WTC11 (cell line): ENCODE data around the gene LDHD. TPM values are rescaled to one million over a fixed set of nuclear protein-coding genes. Genes with fewer than 3 reads are reported as not detected.

Source experiments
- ATAC-seq: fragments of 200-7000 bp; cut with Tn5 transposase; 2 replicates; pipeline ENCODE4 v1.10.0; 2021; ENCODE audit warnings: mild to moderate bottlenecking, moderate library complexity
- CTCF ChIA-PET: fragments of 300-600 bp; sonication (Branson Sonifier 250); formaldehyde crosslinking; loops from one replicate; lab custom pipeline; 2021; ENCODE audit warnings: antibody characterized with exemption; lab: Charles Lee
- POLR2A ChIA-PET: fragments of 350-600 bp; sonication (Branson Sonifier 250); formaldehyde crosslinking; loops from one replicate; lab custom pipeline; 2021; ENCODE audit warnings: antibody characterized with exemption; lab: Charles Lee
- DNase-seq: peaks from one replicate; pipeline ENCODE4 v3.0.0; 2021; ENCODE audit warnings: low spot score
- H3K27ac Mint-ChIP-seq: 2 replicates; pipeline ENCODE4 v1.8.0; 2021; ENCODE audit warnings: mixed read lengths
- H3K27me3 Mint-ChIP-seq: 2 replicates; pipeline ENCODE4 v1.8.0; 2021; ENCODE audit warnings: low read depth, mild to moderate bottlenecking, moderate library complexity, mixed read lengths
- H3K36me3 Mint-ChIP-seq: 2 replicates; pipeline ENCODE4 v1.8.0; 2021; ENCODE audit warnings: mixed read lengths
- H3K4me1 Mint-ChIP-seq: 2 replicates; pipeline ENCODE4 v1.8.0; 2022; ENCODE audit warnings: mixed read lengths
- H3K4me3 Mint-ChIP-seq: 2 replicates; pipeline ENCODE4 v1.8.0; 2021; ENCODE audit warnings: mild to moderate bottlenecking, moderate library complexity, mixed read lengths
- H3K9me3 Mint-ChIP-seq: 2 replicates; pipeline ENCODE4 v1.8.0; 2021; ENCODE audit warnings: mixed read lengths
- CBFB ChIP-seq: sonication (generic); formaldehyde crosslinking; IDR thresholded peaks from 2 replicates; pipeline ENCODE4 v1.8.1; 2022; ENCODE audit warnings: mild to moderate bottlenecking, low read depth, missing genetic modification reagents
- ETV6 ChIP-seq: sonication (generic); formaldehyde crosslinking; IDR thresholded peaks from 2 replicates; pipeline ENCODE4 v1.8.1; 2022; ENCODE audit warnings: mild to moderate bottlenecking, missing genetic modification reagents
- FOXJ3 ChIP-seq: sonication (generic); formaldehyde crosslinking; IDR thresholded peaks from 2 replicates; pipeline ENCODE4 v1.9.0; 2021; ENCODE audit warnings: missing genetic modification reagents, mild to moderate bottlenecking, borderline replicate concordance
- GABPB1 ChIP-seq: sonication (generic); formaldehyde crosslinking; IDR thresholded peaks from 2 replicates; pipeline ENCODE4 v1.8.1; 2023; ENCODE audit warnings: mild to moderate bottlenecking, missing genetic modification reagents
- GRHL2 ChIP-seq: fragments of 250-450 bp; sonication (Bioruptor Pico); IDR thresholded peaks from 2 replicates; pipeline ENCODE4 v1.8.0; 2022; ENCODE audit warnings: mild to moderate bottlenecking, moderate library complexity; ENCODE audit not compliant: insufficient replicate concordance, severe bottlenecking
- HMGA2 ChIP-seq: fragments of 250-450 bp; sonication (Bioruptor Pico); IDR thresholded peaks from 2 replicates; pipeline ENCODE4 v1.4.0; 2021; ENCODE audit warnings: mild to moderate bottlenecking, moderate library complexity
- KAT7 ChIP-seq: sonication (generic); formaldehyde crosslinking; IDR thresholded peaks from 2 replicates; pipeline ENCODE4 v1.8.1; 2023; ENCODE audit warnings: missing genetic modification reagents, mild to moderate bottlenecking, borderline replicate concordance
- NFATC4 ChIP-seq: fragments of 250-450 bp; sonication (Bioruptor Pico); IDR thresholded peaks from 2 replicates; pipeline ENCODE4 v1.9.0; 2021; ENCODE audit warnings: mild to moderate bottlenecking
- NFYB ChIP-seq: sonication (generic); formaldehyde crosslinking; conservative IDR thresholded peaks from 2 replicates; pipeline ENCODE4 v1.8.0; 2022; ENCODE audit warnings: low read depth, missing genetic modification reagents
- OVOL2 ChIP-seq: fragments of 250-450 bp; sonication (Bioruptor Pico); IDR thresholded peaks from 2 replicates; pipeline ENCODE4 v1.9.0; 2021; ENCODE audit warnings: mild to moderate bottlenecking, borderline replicate concordance
- RORB ChIP-seq: fragments of 250-450 bp; sonication (Bioruptor Pico); IDR thresholded peaks from 2 replicates; pipeline ENCODE4 v1.9.0; 2021; ENCODE audit warnings: mild to moderate bottlenecking
- SOX15 ChIP-seq: fragments of 250-450 bp; sonication (Bioruptor Pico); IDR thresholded peaks from 2 replicates; pipeline ENCODE4 v1.9.0; 2021; ENCODE audit warnings: mild to moderate bottlenecking
- TCF7 ChIP-seq: sonication (generic); formaldehyde crosslinking; IDR thresholded peaks from 2 replicates; pipeline ENCODE4 v1.8.0; 2022; ENCODE audit warnings: mild to moderate bottlenecking, low read depth, missing genetic modification reagents, moderate library complexity
- ZNF219 ChIP-seq: sonication (generic); formaldehyde crosslinking; IDR thresholded peaks from 2 replicates; pipeline ENCODE4 v1.8.0; 2023; ENCODE audit warnings: missing genetic modification reagents, mild to moderate bottlenecking, borderline replicate concordance
- ZNF263 ChIP-seq: sonication (generic); formaldehyde crosslinking; IDR thresholded peaks from 2 replicates; pipeline ENCODE4 v1.8.1; 2022; ENCODE audit warnings: low read depth, mild to moderate bottlenecking, moderate library complexity, missing genetic modification reagents
- ZNF423 ChIP-seq: fragments of 250-450 bp; sonication (Bioruptor Pico); IDR thresholded peaks from 2 replicates; pipeline ENCODE4 v2.1.2; 2022; ENCODE audit warnings: mild to moderate bottlenecking, moderate library complexity
- total RNA-seq: library from RNA; stranded (reverse); gene quantifications from 3 replicates; pipeline ENCODE4 v1.2.3, GENCODE V29; 2021
- TF ChIP-seq, protein P1 (sequence below): fragments of 250-450 bp; sonication (Bioruptor Pico); IDR thresholded peaks from 2 replicates; pipeline ENCODE4 v2.1.2; 2022; ENCODE audit warnings: mild to moderate bottlenecking, moderate library complexity
- TF ChIP-seq, protein P2 (sequence below): fragments of 250-450 bp; sonication (Bioruptor Pico); IDR thresholded peaks from 2 replicates; pipeline ENCODE4 v1.9.0; 2021; ENCODE audit warnings: mild to moderate bottlenecking
- TF ChIP-seq, protein P3 (sequence below): sonication (generic); formaldehyde crosslinking; IDR thresholded peaks from 2 replicates; pipeline ENCODE4 v1.8.1; 2022; ENCODE audit warnings: missing genetic modification reagents, borderline replicate concordance
- TF ChIP-seq, protein P4 (sequence below): fragments of 200-600 bp; IDR thresholded peaks from 2 replicates; pipeline ENCODE4 v1.8.0; 2022; ENCODE audit warnings: antibody characterized with exemption
- TF ChIP-seq, protein P5 (sequence below): sonication (generic); formaldehyde crosslinking; IDR thresholded peaks from 2 replicates; pipeline ENCODE4 v1.8.1; 2022; ENCODE audit warnings: mild to moderate bottlenecking, moderate library complexity, missing genetic modification reagents
- TF ChIP-seq, protein P6 (sequence below): fragments of 250-450 bp; sonication (Bioruptor Pico); IDR thresholded peaks from 2 replicates; pipeline ENCODE4 v1.9.0; 2021; ENCODE audit warnings: moderate library complexity, mild to moderate bottlenecking, inconsistent platforms, borderline replicate concordance
- TF ChIP-seq, protein P7 (sequence below): sonication (generic); formaldehyde crosslinking; IDR thresholded peaks from 2 replicates; pipeline ENCODE4 v1.8.1; 2022; ENCODE audit warnings: mild to moderate bottlenecking, missing genetic modification reagents, moderate library complexity, borderline replicate concordance
- TF ChIP-seq, protein P8 (sequence below): fragments of 250-450 bp; sonication (Bioruptor Pico); IDR thresholded peaks from 2 replicates; pipeline ENCODE4 v1.9.0; 2021; ENCODE audit warnings: mild to moderate bottlenecking

The LDHD gene
- total RNA-seq, 1 experiment from 2014 or later = 12.3 TPM

DNA sequence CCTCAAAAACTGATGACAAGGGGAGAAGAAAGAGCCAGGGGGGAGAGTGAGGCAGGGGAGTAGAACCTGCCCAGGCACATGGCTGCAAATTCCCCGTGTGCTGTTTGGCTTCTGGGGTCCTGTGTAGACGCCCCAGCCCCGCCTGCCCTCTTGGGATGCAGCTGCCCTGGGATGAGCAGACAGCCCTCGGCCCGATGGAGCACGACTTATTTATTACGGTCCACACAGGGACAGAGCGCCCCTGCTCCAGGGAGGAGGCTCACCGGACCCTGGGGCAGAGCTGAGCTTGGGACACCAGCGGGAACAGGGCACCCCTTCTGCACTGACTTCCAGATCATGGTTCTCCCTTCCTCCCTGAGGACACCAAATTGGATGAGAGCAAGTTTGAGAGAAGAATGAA lies 9.1 kb downstream of the LDHD start:
- POLR2A ChIA-PET = no interaction called here
- no peak for ATAC-seq
- DNase-seq = no peak
- no peak for TF ChIP-seq ETV6 (CRISPR knock-in tag)
- TF ChIP-seq TCF7 (CRISPR knock-in tag) = no peak
- TF ChIP-seq, protein P1, sequence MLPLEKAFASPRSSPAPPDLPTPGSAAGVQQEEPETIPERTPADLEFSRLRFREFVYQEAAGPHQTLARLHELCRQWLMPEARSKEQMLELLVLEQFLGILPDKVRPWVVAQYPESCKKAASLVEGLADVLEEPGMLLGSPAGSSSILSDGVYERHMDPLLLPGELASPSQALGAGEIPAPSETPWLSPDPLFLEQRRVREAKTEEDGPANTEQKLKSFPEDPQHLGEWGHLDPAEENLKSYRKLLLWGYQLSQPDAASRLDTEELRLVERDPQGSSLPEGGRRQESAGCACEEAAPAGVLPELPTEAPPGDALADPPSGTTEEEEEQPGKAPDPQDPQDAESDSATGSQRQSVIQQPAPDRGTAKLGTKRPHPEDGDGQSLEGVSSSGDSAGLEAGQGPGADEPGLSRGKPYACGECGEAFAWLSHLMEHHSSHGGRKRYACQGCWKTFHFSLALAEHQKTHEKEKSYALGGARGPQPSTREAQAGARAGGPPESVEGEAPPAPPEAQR (CRISPR knock-in tag) = no peak
- TF ChIP-seq ZNF219 (CRISPR knock-in tag) = no peak
- TF ChIP-seq, protein P2, sequence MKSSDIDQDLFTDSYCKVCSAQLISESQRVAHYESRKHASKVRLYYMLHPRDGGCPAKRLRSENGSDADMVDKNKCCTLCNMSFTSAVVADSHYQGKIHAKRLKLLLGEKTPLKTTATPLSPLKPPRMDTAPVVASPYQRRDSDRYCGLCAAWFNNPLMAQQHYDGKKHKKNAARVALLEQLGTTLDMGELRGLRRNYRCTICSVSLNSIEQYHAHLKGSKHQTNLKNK (CRISPR knock-in tag) = no peak
- TF ChIP-seq NFATC4 (CRISPR knock-in tag) = no peak
- TF ChIP-seq FOXJ3 (CRISPR knock-in tag) = no peak
- TF ChIP-seq KAT7 (CRISPR knock-in tag) = no peak
- TF ChIP-seq SOX15 (CRISPR knock-in tag) = no peak
- TF ChIP-seq RORB = no peak
- no peak for TF ChIP-seq GABPB1
- TF ChIP-seq, protein P3, sequence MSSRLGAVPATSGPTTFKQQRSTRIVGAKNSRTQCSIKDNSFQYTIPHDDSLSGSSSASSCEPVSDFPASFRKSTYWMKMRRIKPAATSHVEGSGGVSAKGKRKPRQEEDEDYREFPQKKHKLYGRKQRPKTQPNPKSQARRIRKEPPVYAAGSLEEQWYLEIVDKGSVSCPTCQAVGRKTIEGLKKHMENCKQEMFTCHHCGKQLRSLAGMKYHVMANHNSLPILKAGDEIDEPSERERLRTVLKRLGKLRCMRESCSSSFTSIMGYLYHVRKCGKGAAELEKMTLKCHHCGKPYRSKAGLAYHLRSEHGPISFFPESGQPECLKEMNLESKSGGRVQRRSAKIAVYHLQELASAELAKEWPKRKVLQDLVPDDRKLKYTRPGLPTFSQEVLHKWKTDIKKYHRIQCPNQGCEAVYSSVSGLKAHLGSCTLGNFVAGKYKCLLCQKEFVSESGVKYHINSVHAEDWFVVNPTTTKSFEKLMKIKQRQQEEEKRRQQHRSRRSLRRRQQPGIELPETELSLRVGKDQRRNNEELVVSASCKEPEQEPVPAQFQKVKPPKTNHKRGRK = no peak
- no peak for TF ChIP-seq OVOL2
- no peak for TF ChIP-seq NFYB (CRISPR knock-in tag)
- Mint-ChIP-seq H3K4me3 (no peak overlapping the region), H3K9me3 (peaks cover 6% of the 10 kb centered on the region), H3K27ac (no peak overlapping the region), H3K27me3 (no peaks in the 10 kb centered on the region), H3K4me1 (peaks cover 42% of the 10 kb centered on the region), H3K36me3 (peaks cover 9% of the 10 kb centered on the region)
- CTCF ChIA-PET = interaction anchor here (5.7 kb wide), 1 partner anchor 8 kb away, joined by 135 read pairs; no protein-coding TSS in a partner anchor

DNA sequence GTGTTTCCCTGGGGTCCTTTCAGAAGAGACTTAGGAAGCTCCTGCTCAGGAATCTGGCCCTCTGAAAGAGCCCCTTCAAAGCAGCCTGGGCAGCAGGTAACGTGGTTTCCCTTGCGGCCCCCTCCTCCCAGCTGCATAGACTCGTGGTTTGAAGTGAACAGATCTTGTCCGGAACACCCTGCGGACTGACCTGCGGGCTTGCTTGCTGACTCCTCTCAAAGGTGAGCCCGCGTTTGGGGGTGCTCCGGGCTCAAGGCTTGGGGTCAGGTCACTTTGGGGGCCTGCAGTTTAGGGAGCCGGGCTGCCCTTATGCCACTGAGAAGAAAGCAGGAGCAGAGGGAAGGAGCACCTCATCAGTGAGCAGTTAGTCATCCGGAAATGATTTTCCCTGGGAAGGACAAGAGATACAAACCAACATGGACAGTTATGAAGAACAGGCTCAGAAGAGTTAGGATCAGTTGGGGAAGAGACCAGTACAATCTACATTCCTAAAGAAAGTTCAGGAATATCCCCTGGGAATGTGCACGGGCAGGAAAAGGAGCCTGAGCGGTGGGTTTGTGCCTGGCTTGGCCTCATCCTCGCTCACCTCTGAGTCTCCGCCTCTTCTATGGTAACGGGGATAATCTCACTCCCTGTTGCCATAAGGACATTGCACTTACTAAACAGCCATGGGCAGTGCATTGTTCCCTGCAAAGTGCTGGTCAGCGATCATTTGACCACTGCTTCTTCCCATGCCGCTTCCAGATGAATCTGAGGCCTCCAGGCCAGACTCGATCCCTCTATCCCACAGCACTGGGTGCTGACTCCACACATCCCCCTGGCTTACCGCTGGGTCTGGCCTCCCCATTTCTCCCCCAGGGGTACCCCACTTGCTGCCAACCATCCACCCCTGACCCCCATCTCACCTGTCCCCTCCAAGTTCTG lies 10.0 kb downstream of the LDHD start:
- Mint-ChIP-seq H3K4me1 (peaks cover 36% of the 10 kb centered on the region), H3K27ac (peak overlapping the region; percentile 52), H3K27me3 (no peaks in the 10 kb centered on the region), H3K36me3 (peaks cover 9% of the 10 kb centered on the region), H3K4me3 (no peak overlapping the region), H3K9me3 (peaks cover 6% of the 10 kb centered on the region)
- ATAC-seq = no peak
- DNase-seq = no peak
- CTCF ChIA-PET = interaction anchor here (1.5 to 5.7 kb wide), 2 partner anchors 8 to 10 kb away, joined by 5 to 135 read pairs; no protein-coding TSS in a partner anchor
- POLR2A ChIA-PET = no interaction called here
- TF ChIP-seq ZNF219 (CRISPR knock-in tag) = no peak
- TF ChIP-seq, protein P4, sequence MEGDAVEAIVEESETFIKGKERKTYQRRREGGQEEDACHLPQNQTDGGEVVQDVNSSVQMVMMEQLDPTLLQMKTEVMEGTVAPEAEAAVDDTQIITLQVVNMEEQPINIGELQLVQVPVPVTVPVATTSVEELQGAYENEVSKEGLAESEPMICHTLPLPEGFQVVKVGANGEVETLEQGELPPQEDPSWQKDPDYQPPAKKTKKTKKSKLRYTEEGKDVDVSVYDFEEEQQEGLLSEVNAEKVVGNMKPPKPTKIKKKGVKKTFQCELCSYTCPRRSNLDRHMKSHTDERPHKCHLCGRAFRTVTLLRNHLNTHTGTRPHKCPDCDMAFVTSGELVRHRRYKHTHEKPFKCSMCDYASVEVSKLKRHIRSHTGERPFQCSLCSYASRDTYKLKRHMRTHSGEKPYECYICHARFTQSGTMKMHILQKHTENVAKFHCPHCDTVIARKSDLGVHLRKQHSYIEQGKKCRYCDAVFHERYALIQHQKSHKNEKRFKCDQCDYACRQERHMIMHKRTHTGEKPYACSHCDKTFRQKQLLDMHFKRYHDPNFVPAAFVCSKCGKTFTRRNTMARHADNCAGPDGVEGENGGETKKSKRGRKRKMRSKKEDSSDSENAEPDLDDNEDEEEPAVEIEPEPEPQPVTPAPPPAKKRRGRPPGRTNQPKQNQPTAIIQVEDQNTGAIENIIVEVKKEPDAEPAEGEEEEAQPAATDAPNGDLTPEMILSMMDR = no peak
- no peak for TF ChIP-seq OVOL2
- TF ChIP-seq GRHL2 (CRISPR knock-in tag) = no peak
- TF ChIP-seq, protein P5, sequence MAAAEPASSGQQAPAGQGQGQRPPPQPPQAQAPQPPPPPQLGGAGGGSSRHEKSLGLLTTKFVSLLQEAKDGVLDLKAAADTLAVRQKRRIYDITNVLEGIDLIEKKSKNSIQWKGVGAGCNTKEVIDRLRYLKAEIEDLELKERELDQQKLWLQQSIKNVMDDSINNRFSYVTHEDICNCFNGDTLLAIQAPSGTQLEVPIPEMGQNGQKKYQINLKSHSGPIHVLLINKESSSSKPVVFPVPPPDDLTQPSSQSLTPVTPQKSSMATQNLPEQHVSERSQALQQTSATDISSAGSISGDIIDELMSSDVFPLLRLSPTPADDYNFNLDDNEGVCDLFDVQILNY (CRISPR knock-in tag) = no peak
- TF ChIP-seq, protein P6, sequence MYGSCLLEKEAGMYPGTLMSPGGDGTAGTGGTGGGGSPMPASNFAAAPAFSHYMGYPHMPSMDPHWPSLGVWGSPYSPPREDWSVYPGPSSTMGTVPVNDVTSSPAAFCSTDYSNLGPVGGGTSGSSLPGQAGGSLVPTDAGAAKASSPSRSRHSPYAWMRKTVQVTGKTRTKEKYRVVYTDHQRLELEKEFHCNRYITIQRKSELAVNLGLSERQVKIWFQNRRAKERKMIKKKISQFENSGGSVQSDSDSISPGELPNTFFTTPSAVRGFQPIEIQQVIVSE (CRISPR knock-in tag) = no peak
- TF ChIP-seq CBFB (CRISPR knock-in tag) = no peak
- no peak for TF ChIP-seq ZNF423 (CRISPR knock-in tag)
- TF ChIP-seq, protein P7, sequence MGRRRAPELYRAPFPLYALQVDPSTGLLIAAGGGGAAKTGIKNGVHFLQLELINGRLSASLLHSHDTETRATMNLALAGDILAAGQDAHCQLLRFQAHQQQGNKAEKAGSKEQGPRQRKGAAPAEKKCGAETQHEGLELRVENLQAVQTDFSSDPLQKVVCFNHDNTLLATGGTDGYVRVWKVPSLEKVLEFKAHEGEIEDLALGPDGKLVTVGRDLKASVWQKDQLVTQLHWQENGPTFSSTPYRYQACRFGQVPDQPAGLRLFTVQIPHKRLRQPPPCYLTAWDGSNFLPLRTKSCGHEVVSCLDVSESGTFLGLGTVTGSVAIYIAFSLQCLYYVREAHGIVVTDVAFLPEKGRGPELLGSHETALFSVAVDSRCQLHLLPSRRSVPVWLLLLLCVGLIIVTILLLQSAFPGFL = no peak
- TF ChIP-seq, protein P8, sequence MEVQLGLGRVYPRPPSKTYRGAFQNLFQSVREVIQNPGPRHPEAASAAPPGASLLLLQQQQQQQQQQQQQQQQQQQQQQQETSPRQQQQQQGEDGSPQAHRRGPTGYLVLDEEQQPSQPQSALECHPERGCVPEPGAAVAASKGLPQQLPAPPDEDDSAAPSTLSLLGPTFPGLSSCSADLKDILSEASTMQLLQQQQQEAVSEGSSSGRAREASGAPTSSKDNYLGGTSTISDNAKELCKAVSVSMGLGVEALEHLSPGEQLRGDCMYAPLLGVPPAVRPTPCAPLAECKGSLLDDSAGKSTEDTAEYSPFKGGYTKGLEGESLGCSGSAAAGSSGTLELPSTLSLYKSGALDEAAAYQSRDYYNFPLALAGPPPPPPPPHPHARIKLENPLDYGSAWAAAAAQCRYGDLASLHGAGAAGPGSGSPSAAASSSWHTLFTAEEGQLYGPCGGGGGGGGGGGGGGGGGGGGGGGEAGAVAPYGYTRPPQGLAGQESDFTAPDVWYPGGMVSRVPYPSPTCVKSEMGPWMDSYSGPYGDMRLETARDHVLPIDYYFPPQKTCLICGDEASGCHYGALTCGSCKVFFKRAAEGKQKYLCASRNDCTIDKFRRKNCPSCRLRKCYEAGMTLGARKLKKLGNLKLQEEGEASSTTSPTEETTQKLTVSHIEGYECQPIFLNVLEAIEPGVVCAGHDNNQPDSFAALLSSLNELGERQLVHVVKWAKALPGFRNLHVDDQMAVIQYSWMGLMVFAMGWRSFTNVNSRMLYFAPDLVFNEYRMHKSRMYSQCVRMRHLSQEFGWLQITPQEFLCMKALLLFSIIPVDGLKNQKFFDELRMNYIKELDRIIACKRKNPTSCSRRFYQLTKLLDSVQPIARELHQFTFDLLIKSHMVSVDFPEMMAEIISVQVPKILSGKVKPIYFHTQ (CRISPR knock-in tag) = no peak
- no peak for TF ChIP-seq ZNF263 (CRISPR knock-in tag)
- TF ChIP-seq HMGA2 (CRISPR knock-in tag) = no peak
